H7 (cell line): ENCODE data around the gene SND1. TPM values are rescaled to one million over a fixed set of nuclear protein-coding genes. Genes with fewer than 3 reads are reported as not detected.

Experiments
- DNase-seq: peaks from one replicate; pipeline ENCODE4 v3.0.0; 2012
- H3K27me3 ChIP-seq: 2 replicates; pipeline ENCODE4 v1.6.0; 2011; ENCODE audit warnings: mild to moderate bottlenecking, low read length; ENCODE audit not compliant: control insufficient read depth, insufficient read depth
- H3K36me3 ChIP-seq: replicated peaks from 2 replicates; pipeline ENCODE4 v1.5.1; 2011; ENCODE audit warnings: low read length; ENCODE audit not compliant: control insufficient read depth, insufficient read depth
- H3K4me3 ChIP-seq: 2 replicates; pipeline ENCODE4 v1.5.1; 2011; ENCODE audit warnings: low read depth, mild to moderate bottlenecking, control low read depth, low read length, moderate library complexity; ENCODE audit not compliant: insufficient read depth
- total RNA-seq: library from RNA; depleted of rRNA; stranded (reverse); fragments of >200 nt; shearing (Covaris generic); gene quantifications from 2 replicates; pipeline ENCODE4 v1.2.3, GENCODE V29; 2014

SND1 gene
- total RNA-seq, 1 experiment from 2014 or later: 196 TPM

DNA sequence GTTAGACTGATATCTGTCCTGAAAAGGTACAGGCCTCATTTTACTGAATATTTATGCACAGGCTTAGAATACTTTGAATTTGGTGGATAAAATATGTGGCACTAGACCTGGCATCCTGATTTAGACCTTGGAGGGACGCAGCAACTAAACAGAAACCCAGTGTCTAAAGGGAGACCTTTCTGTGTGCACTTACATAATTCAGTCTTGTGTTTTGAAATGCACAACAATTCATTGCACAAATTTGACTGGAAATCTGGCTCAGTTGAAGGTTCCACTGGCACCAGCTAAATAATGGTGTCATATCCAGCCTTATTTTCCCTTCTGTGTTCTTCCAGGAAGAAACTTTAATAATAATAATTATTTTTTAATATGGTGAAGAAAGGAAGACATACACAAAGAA, 142.1 kb downstream of the SND1 start:
- Histone ChIP-seq H3K36me3 (no peaks in the 10 kb centered on the region), H3K4me3 (no peak overlapping the region), H3K27me3 (no peaks in the 10 kb centered on the region)
- no peak for DNase-seq

DNA sequence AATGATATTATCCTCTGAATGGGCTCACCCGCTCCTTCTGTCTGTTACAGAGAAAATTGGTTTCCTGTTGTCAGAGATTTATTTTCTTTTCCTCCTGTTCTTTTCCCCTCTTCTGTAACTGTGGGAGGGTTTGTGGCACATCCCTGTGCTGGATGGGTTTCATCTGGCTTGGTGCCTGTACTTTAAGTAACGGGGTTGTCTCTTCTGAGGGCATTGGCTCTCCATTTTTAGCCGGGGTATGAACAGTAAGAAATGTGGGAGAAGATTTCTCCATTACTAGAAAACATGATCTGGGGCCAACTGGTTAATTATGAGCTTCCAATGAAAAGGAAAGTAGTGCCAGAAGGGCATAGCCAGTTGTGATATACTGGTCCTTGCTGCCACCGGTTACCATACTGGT, 142.6 kb downstream of the SND1 start:
- Histone ChIP-seq H3K27me3 (no peaks in the 10 kb centered on the region), H3K36me3 (no peaks in the 10 kb centered on the region), H3K4me3 (no peak overlapping the region)
- DNase-seq: no peak

DNA sequence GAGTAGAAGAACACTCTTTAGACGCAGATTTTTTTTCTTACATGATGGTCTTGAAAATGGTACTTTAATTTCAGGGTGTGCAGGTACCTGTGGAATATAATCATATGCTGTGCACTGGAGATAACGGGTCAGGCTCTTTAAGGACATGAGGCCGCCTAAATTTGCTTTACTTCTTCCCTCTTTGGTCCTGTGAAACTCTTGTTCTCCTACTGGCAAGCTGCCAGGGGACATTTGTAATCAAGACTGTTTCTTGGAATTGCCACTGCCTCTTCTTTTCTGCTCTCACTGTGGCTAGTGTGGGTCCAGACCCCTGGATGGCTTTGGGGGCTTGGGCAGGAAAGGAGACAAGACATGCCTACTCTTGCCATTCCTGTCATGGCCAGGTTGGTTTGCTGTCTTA, 146.0 kb downstream of the SND1 start:
- H3K27me3 ChIP-seq: no peaks in the 10 kb centered on the region
- DNase-seq: no peak
- no peak overlapping the region for H3K4me3 ChIP-seq
- H3K36me3 ChIP-seq: no peaks in the 10 kb centered on the region

DNA sequence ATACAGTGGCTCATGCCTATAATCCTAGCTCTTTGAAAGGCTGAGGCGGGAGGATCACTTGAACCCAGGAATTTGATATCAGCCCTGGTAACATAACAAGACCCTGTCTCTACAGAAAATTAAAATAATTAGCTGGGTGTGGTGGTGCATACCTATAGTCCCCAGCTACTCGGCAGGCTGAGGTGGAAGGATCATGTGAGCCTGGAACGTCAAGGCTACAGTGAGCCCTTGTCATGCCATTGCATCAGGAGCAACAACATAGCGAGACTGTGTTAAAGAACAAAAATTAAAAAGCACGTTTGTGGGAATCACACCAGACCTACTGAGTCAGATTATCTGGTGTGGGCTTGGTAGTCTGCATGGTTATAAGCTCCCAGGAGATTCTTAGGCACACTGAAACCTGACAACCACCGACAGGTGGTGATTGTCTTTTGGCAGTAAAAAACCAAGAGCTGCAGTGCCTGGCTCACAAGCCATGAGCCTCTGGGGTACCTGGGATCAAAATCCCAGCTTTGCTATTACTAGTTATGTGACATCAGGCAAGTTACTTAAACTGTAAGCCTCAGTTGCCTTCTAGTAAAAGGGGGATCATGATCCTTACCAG, 146.9 kb downstream of the SND1 start:
- no peaks in the 10 kb centered on the region for H3K36me3 ChIP-seq
- H3K4me3 ChIP-seq: no peak overlapping the region
- H3K27me3 ChIP-seq: no peaks in the 10 kb centered on the region
- no peak for DNase-seq

DNA sequence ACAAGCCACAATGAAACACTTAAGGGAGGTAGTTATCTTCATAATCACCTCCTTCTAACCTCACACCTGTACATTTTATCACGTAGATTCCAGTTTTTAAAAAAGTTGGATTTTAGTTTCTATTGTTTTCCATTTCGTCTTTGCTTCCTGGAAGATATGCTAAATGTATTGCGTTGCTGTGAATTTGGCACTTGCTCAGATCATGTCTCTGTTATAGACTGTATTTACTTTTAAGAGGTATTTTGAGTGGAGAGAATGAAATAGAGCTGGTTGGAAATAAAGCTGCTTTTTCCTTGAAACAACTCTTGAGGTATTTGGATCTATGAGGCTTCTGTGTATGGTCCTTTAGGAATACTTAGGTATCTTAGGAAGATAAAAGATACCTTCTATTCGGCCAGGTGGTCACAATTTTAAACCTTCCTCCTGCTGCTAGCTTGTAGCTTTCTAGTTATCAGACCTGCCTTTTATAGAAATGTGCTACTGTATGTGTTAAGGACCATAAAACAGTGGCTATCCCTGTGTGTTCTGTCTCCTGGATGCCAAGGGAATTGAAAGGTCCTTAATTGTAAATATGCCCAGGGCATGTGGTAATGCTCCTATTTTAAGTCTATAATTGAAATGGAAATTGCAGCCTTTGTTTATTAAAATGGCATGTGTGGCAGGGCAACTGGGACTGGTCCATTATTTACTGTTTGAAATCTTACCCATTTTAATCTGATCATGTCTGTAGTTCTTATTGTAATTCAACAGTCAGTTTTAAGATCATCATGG, 147.7 kb downstream of the SND1 start:
- Histone ChIP-seq H3K27me3 (no peaks in the 10 kb centered on the region), H3K36me3 (no peaks in the 10 kb centered on the region), H3K4me3 (no peak overlapping the region)
- no peak for DNase-seq

DNA sequence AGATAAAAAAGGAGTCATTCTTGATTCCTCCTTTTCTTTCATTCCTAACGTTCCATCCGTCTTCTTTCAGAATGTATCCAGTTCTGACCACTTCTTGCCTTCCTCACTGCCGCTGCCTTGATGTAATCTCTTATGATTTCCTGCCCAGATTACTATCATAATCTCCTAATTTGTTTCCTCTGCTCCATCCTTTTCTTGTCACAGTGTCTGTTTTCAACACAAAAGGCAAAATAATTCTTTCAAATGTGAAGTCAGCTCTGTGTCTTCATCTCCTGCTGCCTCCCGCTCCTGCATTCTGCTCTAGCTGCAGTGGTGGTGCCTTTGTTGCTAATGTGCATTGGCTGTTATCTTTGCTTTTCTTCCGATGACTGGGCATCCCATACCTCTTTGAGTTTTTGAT, 150.9 kb downstream of the SND1 start:
- no peaks in the 10 kb centered on the region for H3K36me3 ChIP-seq
- DNase-seq: no peak
- H3K27me3 ChIP-seq: no peaks in the 10 kb centered on the region
- H3K4me3 ChIP-seq: no peak overlapping the region

DNA sequence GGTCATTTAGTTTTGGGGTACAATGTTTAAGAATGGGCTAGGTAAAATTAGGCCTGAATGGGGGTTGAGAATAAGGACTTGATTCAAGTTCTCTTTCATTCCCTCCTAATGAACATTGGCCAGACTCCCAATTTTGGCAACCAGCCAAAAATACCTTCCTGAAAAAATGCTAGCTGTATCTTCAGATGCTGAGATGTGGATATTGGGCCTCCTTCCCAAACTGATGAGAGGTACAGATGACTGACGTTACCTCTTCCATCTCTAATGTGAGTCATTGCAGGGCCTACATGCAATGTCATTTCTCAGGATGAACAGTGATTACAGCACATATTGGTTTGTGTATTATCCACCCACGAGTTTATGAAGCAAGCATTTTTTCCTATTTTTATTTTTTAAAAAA, 151.6 kb downstream of the SND1 start:
- H3K36me3 ChIP-seq: no peaks in the 10 kb centered on the region
- no peaks in the 10 kb centered on the region for H3K27me3 ChIP-seq
- no peak for DNase-seq
- no peak overlapping the region for H3K4me3 ChIP-seq

DNA sequence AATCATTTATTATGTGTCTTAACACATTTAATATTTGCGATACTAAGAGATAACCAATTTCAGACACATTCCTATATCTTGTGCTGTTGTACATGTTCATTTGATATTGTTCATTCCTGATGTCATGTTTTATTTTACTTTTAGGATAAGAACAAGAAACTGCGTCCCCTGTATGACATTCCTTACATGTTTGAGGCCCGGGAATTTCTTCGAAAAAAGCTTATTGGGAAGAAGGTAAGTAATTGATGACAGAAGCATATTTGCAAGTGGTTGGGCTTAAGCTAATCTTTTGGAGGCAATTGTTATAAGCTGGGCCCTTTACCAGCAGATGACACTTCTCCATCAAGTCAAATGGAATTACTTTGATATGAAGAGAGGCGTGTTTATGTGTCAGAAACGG, 155.3 kb downstream of the SND1 start:
- Histone ChIP-seq H3K27me3 (no peaks in the 10 kb centered on the region), H3K36me3 (no peaks in the 10 kb centered on the region), H3K4me3 (no peak overlapping the region)
- DNase-seq: no peak

DNA sequence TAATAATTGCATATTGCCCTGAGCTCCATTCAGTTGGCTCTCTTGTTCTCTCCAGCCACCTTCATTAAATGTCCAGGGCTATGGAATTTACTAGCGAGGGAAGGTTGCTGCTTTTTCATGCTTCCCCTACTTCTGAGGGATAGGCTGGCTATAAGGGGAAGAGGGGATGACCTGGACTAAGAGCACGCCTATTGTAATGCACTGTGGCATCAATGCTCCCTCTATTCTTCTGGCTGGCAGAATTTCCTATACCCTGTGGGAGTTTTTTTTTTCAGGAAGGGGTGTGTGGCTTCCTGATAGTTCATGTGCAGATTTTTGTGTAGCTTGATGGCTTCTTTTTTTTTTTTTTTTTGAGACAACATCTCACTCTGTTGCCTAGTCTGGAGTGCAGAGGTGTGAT, 155.8 kb downstream of the SND1 start:
- no peak for DNase-seq
- Histone ChIP-seq H3K36me3 (no peaks in the 10 kb centered on the region), H3K4me3 (no peak overlapping the region), H3K27me3 (no peaks in the 10 kb centered on the region)

DNA sequence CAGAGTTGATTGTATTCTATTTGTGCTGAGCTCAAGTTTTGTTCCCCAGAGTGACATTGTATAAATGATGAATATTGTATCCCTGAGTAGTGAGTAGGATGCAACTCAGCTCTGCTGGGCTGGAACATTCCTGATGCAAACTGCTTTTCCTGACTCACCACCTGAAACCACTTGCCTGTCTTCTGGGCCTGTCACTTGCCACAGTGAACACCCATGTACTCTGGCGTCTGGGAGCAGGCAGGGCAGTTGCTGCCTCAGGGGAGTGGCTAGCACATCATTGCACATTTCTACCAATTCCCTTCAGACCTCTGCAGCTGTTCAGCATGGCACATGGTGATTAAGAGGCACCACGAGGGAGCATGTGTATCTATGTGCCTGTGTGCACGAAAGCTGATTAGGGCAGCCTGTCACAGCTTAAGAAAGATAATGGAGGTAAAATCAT, 157.3 kb downstream of the SND1 start:
- no peak overlapping the region for H3K4me3 ChIP-seq
- no peaks in the 10 kb centered on the region for H3K36me3 ChIP-seq
- no peak for DNase-seq
- no peaks in the 10 kb centered on the region for H3K27me3 ChIP-seq

DNA sequence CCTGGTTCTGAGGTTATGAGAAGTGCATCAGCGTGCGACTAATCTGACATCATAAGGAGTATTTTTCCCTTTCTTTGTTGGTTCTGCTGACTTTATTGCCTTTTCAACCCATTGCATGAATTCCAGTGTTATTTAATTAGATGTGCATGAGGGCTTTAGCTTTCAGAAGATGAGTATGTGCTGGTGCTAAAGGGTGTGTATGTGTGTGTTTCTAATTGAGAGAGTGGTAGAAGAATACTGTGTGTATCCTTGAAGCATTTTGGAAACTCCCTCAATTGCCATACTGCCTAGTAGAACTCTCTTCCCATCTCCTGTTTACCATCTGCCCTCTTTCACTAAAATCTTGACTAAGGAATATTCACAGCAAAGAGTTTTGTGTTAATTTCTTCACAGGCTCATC, 158.1 kb downstream of the SND1 start:
- Histone ChIP-seq H3K4me3 (no peak overlapping the region), H3K27me3 (no peaks in the 10 kb centered on the region)
- DNase-seq: no peak

DNA sequence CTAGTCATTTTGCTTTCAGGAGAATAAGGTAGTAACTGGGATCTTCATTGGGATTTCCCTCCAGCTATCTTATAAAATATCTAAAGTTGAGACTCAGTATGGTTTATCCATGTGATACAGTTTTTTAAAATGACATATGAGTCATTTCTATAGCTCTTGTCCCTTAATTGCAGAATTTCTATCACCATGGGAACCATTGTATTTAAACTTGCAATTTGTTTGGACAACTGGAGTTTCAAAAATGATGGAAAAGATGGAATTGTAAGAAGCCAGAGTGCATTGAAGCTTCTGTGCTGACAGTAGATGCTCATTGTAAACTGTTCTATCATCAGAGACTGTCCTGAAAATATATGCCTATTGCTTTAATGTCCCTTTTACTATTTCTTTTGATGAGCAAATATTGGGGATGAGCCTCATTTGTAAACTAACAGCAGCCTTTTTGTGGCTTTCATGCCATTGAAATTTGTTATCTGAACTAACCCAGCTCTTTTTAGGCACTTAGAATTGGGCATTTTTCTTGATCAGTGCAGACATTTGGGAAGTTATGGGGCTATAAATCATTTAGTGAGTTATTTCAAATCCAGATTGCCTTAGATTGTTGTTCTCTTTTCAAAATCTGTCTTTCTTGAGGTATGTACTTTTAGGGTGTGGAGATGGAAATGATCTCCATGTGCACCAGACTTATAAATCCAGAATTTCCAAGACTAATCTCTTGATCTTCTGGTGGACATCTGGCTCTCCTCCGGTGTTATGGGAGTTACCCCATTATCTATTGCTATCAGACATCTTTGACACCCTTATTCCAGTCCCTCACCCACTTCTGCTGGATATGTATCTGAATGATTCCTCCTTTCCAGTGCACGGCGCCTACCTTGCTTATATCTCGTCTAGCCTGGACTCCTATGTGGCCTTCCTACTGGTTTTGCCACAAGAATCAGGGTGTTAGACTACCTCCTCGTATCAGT, 159.0 kb downstream of the SND1 start:
- DNase-seq: no peak
- Histone ChIP-seq H3K4me3 (no peak overlapping the region), H3K27me3 (no peaks in the 10 kb centered on the region), H3K36me3 (no peaks in the 10 kb centered on the region)

More for the DNA sequence above, 158.1 kb downstream of the SND1 start:
- H3K36me3 ChIP-seq: no peaks in the 10 kb centered on the region

DNA sequence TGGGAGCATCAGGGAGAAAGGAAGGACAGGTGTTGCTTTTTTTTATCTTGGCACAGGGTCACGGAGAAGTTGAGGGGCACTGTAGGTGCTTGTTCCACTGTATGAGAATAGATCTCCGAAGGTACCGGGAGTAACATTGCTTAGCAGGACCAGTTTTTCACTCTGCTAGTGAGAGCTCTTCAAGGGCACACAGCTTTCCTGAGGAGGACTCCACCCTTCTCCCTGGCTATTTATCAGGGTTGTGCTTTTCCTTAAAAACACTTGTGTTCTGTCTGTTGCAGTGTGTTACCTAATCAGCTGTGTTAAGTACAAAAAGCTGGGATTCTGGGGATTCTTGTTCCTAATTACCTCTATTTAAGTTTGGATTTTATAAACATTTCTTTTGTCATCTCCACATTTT, 160.5 kb downstream of the SND1 start:
- no peak for DNase-seq
- Histone ChIP-seq H3K36me3 (no peaks in the 10 kb centered on the region), H3K4me3 (no peak overlapping the region), H3K27me3 (no peaks in the 10 kb centered on the region)

DNA sequence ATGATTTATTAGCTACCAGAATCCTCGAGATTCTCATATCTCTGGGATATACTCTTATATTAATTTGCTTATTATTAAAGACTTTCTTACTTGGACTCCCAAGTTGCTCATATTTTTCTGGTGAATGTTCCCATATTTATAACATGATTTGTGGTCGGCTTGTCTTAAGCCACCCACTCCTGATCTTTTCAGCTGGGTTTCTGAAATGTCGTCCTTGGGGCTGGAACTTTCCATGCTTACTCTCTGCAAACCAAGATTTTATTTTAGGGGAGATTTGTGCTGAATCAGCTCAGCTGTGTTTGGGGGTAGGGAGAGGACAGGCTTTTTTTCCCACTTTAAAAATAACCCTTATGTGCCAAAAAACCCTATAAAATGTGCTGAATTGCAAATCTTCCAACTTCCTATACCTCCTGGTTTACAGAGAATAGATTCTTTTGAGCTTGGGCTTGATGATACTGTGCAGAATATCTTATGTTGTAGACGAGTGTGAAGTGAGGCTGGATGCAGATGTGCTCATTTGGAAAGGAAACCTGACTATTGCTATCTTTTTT, 162.1 kb downstream of the SND1 start:
- DNase-seq: no peak
- no peaks in the 10 kb centered on the region for H3K36me3 ChIP-seq
- no peak overlapping the region for H3K4me3 ChIP-seq
- no peaks in the 10 kb centered on the region for H3K27me3 ChIP-seq
